EL (cell line): ENCODE measurements around the gene GFPT2.
A peak's percentile ranks its signal among the peaks of the same experiment; 100 is the strongest.

Source experiments
- DNase-seq: peaks from one replicate; pipeline ENCODE4 v3.0.0-alpha.2; 2016

Gene GFPT2

GRCh38 chr5:180353048-180353979, at the start of gene GFPT2:
GFPT2 (minus strand) TSS chr5:180353336; CDS start chr5:180353217, 119 bp downstream.
- peak; percentile 66 for DNase-seq

GRCh38 chr5:180402716-180403115, 49.6 kb upstream of the GFPT2 start:
- no peak for DNase-seq

- no peak for DNase-seq
Observed at GRCh38 chr5:180401229-180401907, 48.2 kb upstream of the GFPT2 start.

GRCh38 chr5:180400416-180400815, 47.3 kb upstream of the GFPT2 start:
- DNase-seq = no peak

- DNase-seq = no peak
Observed at GRCh38 chr5:180399401-180400215, 46.5 kb upstream of the GFPT2 start.

GRCh38 chr5:180396926-180397325, 43.8 kb upstream of the GFPT2 start:
- DNase-seq = no peak

- DNase-seq = peak; percentile 13
Observed at GRCh38 chr5:180395540-180396274, 42.6 kb upstream of the GFPT2 start.

GRCh38 chr5:180394031-180394636, 41.0 kb upstream of the GFPT2 start:
- no peak for DNase-seq

GRCh38 chr5:180391276-180391675, 38.1 kb upstream of the GFPT2 start:
- no peak for DNase-seq

GRCh38 chr5:180390441-180391190, 37.5 kb upstream of the GFPT2 start:
- no peak for DNase-seq

GRCh38 chr5:180389252-180390101, 36.3 kb upstream of the GFPT2 start:
- peak; percentile 9 for DNase-seq

- DNase-seq = no peak
Observed at GRCh38 chr5:180387798-180388197, 34.7 kb upstream of the GFPT2 start.

GRCh38 chr5:180382926-180383325, 29.8 kb upstream of the GFPT2 start:
- no peak for DNase-seq

- DNase-seq = no peak
Observed at GRCh38 chr5:180381851-180382480, 28.8 kb upstream of the GFPT2 start.

- no peak for DNase-seq
Observed at GRCh38 chr5:180381428-180381827, 28.3 kb upstream of the GFPT2 start.

GRCh38 chr5:180380856-180381255, 27.7 kb upstream of the GFPT2 start:
- DNase-seq = no peak

- no peak for DNase-seq
Observed at GRCh38 chr5:180380441-180380840, 27.3 kb upstream of the GFPT2 start.

GRCh38 chr5:180379355-180380070, 26.4 kb upstream of the GFPT2 start:
- no peak for DNase-seq
